Hematopoietic multipotent progenitor cell treated with erythropoietin and hydrocortisone succinate and interleukin-3 and kit ligand, for 4 days (in vitro differentiated cells): Measurements from ENCODE around the gene DEDD2.

Experiments used
- DNase-seq: peaks from one replicate; pipeline ENCODE4 v3.0.0-alpha.2; 2015

The DEDD2 gene

DNA sequence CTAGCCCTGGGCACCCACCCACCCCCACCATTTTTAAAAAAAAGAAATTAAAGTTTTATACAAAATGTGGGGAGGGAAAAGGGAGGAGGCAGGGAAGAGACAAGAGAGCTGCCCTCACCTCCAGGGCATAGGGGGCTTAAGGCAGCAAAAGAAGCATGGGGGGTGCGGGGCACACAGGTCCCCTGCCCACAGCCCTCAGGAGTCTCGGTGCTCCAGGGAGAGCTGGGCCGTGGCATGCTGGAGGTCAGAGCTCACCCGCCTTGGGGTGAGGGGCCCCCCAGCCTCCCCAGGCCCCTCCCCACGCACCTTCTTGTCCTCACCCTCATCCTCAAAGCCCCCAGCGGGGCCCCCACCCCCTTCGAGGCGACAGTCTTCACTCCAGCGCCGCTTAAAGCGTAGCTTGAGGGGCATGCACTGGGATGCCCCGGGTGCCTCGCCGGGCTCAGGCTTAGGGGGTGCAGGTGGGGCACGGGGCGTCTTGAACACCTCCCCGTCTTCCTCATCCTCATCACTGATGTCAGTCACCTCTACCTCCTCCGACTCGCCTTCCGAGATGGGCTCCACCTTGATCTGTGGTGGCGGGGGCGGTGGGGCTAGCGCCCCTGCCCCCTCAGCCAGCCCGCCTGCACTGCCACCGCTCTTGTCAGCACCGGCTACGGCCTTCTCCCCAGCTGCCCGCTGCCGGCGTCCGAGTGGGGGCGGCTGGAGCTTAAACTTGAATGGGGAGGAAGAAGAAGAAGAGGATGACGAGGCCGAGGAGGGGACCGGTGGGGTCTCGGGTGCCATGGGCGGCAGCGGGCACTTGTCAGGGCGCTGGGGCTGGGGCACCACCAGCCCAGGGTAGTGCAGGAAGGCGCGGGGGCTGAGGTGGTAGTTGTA is 31.0 kb upstream of the DEDD2 start:
- no peak for DNase-seq

DNA sequence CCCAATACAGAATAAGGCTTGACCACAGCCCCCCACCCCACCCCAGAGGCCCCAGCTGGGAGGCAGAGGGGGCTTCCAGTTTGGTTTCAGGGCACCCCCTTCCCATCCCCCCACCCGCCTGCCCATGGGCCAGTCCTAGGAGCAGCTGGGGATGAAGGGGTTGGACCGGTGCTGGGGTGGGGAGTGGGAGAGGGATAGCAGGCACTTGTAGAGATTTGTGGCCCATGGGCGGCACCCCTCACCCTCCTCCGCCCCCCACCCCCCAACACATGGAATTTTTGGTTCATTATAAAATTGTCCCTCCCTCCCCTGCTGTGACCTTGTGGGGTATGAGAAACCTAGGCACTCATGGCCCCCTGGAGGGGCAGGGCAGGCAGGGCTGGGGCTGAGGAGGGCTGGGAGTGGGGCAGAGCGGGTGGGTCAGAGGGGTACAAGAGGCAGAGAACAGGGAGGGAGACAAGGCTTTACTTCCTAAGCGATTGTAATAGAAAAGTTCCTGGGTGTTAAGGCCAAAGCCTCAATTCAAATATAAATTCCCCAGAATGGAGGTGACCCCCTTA is 30.2 kb upstream of the DEDD2 start:
- no peak for DNase-seq

DNA sequence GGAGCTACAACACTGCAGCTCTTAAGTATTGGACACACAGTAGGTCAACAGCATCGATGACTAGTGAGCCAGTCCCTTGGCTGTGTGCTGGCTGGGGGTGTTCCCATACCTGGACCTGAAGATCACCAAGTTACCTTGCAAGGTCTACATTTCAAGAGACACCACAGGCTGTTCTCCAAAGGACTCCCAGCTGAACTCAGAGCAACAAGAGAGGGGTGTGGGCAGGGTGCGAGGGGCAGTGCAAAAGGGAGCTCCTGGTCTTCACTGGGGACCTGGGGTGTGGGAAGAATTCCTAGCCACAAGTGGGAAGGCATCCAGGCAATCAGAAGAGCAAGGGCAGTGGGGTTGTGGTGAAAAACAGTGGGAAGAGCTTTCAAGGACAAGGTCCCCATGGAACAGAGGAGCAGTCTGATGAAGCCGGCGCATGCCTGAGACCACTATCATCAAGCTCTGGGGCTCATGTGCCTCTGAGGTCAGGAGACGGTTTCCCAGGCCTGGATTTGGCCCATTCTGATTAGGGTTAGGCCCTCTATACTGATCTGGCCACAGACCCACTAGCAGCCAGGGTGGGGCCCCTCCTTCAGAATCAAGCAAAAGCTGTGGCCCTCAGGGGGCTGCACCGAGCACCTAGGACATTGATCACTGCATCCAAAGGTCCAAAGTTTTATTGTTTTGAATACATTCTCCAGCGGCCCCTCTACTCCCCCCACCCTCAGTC is 29.6 kb upstream of the DEDD2 start:
- peak; percentile 62 for DNase-seq

DNA sequence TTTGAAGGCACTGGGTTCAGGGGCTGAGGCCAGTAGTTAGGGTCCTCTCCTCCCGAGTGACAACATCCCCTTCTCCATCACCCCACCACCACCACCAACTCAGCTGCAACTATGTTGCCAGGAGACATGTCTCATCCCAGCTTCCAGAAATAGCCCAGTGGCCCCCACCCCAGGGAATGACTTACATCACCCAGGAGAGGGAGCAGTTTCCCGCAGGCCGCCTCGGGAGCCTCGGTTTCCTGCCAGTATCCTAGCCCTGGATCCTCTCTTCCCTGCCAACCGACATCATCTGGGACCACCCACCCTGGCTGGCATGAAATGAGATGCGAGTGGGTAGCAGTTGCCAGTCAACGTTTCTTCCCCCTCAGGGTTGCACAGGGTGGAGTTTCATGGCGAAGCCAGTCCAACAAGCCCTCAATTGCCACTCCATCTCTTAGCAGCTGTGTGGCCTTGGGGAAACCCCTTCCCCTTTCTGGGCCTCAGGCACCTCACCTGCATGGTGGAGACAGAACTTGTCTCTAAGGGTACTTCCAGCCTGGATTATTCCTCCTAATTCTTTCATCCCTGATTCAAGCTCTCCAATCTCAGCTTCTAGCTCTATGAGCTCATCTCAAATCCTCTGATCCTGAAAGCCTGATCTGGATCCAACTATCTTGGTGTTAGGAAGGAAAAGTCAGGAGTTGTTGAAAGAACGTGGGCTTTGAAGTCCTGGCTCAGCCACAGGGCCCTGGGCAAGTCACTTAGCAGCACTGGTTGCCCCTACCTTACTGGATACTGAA is 28.9 kb upstream of the DEDD2 start:
- DNase-seq = no peak

DNA sequence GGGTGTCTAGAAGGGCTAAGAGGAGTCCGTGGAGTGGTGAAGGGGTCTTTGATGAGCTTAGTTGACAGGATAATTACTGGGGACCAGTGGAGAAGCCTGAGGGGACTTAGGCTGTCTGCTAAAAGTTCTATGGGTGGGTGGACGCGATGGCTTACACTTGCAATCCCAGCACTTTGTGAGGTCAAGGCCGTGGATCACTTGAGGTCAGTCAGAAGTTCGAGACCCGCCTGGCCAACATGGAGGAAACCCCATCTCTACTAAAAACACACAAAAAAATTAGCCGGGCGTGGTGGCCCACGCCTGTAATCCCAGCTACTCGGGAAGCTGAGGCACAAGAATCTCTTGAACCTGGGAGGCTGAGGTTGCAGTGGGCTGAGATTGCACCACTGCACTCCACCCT is 27.8 kb upstream of the DEDD2 start:
- no peak for DNase-seq

DNA sequence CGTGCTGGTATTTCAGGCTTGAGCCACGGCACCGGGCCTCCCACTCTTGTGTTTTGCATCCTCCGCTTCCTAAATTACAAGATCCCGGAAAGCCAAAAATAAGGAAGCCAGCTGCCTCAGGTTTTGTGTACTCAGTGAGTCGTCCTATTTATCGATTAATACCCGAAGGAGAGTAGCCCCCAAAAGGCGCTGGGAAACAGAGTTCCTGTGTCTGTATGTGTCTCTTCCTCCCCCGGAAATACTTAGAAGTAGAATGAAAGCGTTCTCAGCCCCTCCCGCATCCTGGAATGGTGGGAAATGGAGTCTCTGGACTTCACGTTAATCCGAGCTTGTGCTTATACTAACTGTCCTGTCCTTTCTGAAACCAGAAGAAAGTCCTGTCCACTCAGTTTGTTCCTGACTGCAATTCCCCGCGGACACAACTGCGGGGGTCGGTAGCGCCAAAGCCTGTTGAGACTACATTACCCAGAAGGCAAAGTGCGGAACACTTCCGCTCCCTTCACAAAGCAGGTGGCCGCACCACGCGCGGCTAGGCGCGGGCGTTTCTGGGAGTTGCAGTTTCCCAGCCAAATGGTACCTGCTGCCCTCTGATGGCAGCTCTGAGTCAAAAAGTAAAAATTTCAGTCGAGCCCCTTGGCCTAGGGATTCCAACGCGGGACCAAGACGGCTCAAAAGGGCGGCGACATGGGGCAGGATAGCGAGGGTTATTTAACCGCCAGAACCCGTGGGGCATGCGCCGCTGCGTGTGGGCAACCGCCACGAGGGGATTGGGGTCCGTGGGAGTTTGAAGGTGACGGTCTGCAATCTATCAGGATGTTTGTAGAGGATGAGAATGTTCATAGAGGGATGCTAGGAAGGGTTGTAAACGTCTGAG is 27.1 kb upstream of the DEDD2 start:
- DNase-seq = peak; percentile 98

DNA sequence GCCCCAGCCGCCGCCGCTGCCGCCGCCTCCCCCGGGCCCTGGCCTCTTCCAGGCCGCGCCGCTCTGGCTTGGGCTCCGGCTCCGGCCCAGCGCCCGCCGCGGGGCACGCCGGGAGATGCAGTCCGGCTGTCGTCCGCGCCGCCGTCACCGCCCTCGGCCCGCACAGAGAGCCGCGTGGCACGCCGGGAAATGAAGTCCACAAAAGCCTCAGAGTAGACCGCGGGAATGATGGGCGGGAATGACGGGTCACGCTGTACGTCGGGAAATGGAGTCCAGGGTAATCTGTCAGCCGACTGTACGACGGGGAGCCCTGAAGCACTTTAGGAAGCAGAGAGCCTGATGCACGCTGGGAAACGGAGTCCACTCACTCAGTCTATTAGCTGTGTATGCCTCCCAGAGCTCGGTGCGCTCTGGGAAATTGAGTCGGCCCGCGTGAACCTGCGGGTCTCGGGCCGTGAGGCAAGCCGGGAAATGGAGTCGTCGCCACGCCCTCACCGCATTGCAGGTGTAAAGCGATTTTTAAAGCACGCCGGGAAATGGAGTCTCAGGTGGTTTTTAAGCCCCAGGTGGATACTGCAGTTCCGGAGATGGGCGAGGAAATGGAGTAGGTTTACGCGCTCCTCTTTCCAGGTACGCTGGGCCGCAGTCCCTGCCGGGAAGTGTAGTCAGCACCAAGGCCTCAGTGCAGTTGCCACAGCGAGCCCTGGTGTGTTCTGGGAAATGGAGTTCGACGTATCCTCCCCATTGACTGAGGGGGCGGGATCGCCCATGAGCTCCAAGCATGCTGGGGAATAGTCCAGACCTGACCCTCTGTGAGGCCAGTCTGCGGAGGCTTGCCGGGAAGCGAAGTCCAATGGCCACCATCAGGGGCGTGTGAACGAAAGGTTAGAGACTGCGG is 25.3 kb upstream of the DEDD2 start, which contains the start of gene GSK3A:
Gene GSK3A (minus strand): TSS at position 91 of the 898 bp plus-strand sequence. CDS start 137 bp downstream, outside the sequence.
- peak; percentile 99 for DNase-seq

DNA sequence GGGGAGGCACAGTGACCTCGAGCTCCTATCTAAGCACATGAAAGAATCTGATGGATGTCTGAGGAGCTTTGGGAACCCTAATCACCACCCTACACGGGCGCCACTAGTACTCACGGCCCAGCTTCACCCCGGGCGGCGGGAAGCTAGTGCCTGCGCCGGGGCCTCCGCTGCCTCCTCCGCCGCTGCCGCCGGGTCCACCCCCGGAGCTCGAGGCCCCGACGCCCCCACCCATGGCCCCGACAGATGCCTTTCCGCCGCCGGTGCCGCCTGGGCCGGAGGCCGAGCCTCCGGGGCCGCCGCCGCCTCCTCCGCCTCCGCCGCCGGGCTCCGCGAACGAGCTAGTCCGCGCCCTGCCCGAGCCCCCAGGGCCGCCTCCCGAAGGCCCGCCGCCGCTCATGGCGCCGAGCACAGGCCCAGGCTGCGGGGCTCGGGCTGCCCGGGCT is 24.6 kb upstream of the DEDD2 start:
- peak; percentile 46 for DNase-seq

DNA sequence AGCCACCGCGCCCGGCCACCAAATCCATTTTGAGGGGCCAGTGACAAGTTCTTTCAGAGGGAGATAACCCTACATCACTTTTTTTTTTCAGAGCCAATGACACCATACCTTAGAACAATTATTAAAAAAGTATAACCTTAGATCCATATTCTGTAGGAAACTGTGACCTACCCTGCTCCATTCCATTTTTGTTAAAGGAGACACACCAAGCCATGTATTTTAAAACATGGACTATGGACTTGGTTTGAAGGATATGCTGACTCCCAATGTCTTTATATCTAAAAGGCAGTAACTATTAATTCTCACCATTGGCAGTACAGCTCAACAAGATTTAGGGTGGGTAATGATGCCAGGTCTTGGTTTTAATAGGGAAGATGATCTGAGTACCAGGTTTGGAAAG is 23.8 kb upstream of the DEDD2 start:
- DNase-seq = no peak

DNA sequence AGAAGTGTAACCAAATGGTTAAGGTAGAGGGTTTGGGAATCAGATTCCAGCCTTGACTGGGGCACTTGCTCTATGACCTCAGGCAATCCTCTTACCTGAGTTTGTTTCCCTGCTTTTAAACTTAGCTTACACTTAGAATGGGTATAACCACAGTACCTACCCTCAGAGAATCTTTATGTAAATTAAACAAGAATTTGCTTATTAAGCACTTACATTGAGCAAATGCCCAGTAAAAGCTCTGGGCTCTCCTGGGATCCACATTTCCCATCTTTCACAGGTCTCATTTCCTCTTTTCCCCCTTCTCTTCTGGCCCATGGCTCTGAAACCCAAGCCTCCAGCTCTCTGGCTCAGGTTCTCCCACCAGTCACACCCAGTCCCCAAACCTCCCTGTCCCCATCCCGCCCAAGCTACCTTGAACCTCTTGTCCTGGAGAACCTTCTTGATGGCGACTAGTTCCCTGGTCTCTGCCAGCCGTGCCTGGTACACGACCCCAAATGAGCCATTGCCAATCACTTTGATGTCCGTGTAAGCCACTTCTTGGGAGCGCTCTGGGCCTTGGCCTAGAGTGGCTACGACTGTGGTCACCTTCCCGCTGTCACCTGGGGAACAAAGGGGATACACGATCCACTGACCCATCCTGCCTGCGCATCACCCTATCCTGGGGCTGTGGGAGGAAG is 22.2 kb upstream of the DEDD2 start:
- DNase-seq = no peak

DNA sequence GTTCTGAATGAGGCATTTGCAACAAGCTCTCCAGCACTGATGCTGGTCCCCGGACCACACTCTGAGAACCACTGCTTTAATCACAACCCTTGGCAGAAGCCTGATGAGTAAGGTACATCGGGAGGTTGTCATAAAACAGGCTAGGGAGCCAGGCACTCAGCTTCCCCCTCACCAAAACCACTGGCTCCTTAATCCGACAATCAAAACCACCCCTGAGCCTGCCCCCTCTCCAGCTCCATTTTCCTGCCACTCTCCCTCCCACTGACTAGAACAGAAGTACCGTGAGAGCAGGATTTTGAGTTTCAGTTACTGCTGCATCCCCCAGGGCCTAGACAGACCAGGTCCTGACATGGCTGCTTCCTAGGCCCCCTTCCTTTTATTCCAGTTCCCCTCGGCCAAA is 17.7 kb upstream of the DEDD2 start:
- DNase-seq = no peak

DNA sequence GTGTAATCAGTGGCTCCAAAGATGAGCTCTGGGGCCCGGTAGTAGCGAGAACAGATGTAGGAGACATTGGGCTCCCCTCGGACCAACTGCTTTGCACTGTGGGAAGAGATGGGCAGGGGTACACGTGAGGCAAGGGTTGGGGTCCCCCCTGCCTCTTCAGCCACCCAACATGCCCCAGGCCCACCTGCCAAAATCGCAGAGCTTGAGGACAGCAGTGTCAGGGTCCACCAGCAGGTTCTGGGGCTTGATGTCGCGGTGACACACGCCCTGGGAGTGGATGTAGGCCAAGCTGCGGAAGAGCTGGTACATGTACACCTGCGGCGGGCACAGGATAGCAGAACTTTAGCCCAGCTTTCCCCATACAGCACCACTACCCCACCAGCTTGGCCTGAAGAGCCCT is 16.9 kb upstream of the DEDD2 start:
- no peak for DNase-seq

DNA sequence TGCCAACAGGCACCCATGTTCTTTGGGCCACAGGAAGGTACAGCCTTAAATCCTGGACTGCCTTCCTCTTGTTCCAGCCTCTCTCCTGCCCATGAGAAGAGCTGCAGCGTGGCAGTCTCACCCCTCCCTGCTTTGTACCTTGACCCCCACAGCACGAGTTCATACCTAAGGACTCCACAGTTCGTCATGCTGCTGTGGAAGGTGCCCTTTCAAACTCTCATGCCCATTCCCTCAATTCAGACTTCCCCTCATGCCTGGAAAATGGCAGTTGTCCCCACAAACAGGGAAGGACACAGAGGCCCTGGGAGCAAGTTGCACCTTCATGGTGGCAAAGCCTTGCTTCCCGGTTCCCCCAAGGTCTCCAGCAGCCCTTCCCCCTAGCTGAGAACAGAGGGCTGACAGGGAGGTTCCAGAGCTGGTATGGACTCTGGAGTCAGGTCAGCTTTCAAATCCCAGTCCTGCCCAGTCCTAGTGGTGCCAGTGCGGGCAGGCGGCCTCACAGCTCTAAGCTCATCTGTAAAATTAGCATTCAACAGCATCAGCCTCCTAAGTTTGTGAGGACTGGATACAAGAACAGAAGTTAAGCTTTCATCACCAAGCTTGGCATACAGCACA is 16.3 kb upstream of the DEDD2 start:
- no peak for DNase-seq

DNA sequence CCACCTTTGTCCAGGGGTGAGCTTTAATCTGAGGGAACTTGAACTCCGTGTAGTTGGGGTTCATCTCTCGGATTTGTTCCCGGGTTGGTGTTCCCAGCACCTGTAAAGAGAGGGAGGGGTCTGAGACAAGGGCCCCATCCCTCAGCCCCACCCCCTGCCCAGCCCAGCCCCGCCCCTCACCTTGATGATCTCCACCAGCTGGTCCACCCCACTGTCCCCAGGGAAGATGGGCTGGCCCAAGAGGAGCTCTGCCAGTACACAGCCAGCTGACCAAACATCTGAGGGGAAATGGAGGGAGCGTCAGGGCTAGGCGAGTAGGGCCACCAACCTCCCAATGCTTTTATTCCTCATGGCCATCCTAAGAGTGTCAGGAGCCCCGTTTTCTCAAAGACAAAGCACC is 15.6 kb upstream of the DEDD2 start:
- no peak for DNase-seq

DNA sequence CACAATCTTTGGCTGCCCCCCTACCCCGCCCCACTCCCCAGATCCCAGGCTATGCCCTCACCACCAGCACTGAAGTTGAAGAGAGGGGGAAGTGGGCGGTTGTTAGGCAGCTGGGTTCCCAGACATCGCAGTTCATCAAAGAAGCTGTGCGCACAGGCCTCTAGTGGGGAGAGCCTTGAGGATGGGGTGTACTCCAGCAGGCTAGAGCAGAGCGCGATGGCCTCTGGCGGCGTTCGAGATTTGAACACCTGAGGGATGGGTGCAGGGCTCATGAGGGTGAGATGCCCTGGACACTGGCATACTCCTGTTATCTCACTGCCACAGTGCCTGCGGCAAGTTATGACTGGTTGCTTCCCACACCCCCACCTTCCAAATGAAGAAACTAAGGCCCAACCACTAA is 15.0 kb upstream of the DEDD2 start:
- no peak for DNase-seq

DNA sequence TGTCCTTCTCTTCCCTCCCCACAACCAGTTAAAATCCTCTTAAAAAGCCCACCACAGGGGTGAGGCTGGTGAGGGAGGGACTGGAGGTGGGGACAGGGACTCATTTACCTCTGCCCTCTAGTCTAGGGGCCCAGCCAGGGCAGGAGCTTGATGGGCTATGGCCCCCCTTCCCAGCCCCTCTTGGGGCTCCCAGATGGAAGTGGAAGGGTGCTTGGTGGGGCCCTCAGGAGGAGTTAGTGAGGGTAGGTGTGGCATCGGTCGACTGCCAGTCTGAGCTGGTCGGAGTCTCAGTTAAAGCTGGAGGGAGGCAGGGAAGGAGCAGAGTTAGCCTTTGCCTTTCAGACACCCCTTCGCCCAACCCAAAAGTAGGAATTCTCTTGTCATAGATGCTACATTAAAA is 13.1 kb upstream of the DEDD2 start:
- no peak for DNase-seq

DNA sequence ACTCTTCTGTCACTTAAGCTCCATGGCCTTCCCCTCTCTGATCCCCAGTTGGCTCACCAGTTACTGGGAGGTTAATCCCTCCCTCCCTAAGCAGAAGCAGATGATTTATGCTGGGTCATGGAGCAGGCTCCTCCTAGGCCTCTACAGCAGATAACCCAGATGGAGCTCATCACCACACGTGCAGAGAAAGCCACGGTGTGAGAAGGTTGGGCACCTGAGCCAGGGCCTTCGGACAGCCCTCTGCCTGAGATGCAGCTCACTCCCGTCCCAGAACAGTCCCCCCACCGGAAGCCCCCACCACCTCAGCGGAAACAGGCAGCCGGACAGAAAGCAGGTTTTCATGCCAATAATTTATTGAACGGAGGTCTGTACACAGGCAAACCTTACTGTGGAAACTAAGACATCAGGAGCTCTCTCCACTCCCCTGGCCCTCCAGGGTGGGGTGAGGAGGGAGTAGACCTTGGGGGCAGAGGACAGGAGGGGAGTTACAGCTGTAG is 12.4 kb upstream of the DEDD2 start:
- DNase-seq = peak; percentile 79

DNA sequence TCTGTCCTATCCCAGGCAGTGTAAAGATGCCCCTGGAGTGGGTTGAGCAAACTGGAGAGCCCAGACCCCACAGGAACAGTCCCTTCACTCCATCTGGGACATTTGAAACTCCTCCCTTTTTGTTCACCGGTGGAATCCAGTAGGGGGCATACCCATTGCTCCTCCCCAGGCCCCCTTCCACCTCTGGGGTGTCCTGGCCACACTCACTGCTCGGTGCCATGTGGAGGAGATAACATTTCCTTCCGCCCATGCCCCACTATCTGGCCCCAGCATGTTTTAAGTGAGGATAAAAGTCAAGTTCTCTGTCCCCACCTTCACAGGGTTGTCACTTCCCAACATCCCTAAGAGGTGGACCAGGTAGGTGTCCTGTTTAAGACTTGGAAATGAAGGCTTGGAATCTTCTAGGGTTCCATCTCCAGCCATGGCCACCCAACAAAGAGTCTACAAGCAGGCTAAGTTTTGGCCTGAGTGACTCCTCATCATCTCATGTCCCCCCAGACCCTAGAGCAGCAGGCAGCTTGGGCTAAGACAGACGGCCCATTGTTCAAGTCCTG is 11.9 kb upstream of the DEDD2 start:
- DNase-seq = peak; percentile 88

DNA sequence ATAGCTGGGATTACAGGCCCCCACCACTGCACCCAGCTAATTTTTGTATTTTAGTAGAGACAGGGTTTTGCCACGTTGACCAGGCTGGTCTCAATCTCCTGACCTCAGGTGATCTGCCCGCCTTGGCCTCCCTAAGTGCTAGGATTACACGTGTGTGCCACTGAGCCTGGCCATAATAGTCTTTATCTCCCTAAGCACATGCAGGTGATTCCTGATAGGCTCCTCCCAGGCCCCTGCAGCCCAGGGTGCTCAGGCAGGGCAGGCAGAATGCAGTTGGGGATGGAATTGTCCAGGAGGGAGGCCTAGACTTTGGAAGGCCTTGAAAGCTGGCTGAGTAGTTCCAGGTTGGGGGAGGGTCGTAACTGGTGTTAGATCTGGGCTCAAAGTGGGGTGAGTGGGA is 11.2 kb upstream of the DEDD2 start:
- peak; percentile 43 for DNase-seq
